NK-92 treated with Interleukin-12 subunit alpha and Interleukin-12 subunit beta, amount 100 ng/mL, for 24 hours (cell line): Measurements from ENCODE around the gene CSAD.
"Not testable (repeated sequence)": the region's sequence is repeated elsewhere in the genome, so short reads cannot be mapped to it uniquely, and the experiment has no call there.

Experiments used
- DNase-seq: peaks from one replicate; lab custom pipeline; 2025; lab: John Stamatoyannopoulos, UW

CSAD gene

GRCh38 chr12:53145383-53146260, 35.1 kb downstream of the CSAD start:
- DNase-seq = no peak

- DNase-seq = no peak
Observed at GRCh38 chr12:53143355-53143754, 37.4 kb downstream of the CSAD start.

GRCh38 chr12:53133722-53134121, 47.0 kb downstream of the CSAD start:
- DNase-seq = no peak

GRCh38 chr12:53131844-53132243, 48.9 kb downstream of the CSAD start:
- no peak for DNase-seq

- no peak for DNase-seq
Observed at GRCh38 chr12:53128780-53129569, 51.8 kb downstream of the CSAD start.

GRCh38 chr12:53127169-53127568, 53.6 kb downstream of the CSAD start:
- no peak for DNase-seq

GRCh38 chr12:53124352-53124723, 56.4 kb downstream of the CSAD start:
- DNase-seq = no peak

- no peak for DNase-seq
Observed at GRCh38 chr12:53123578-53124351, 57.0 kb downstream of the CSAD start.

- no peak for DNase-seq
Observed at GRCh38 chr12:53122961-53123468, 57.7 kb downstream of the CSAD start.

GRCh38 chr12:53120685-53121525, 59.8 kb downstream of the CSAD start:
- DNase-seq = no peak

GRCh38 chr12:53118751-53119300, 61.9 kb downstream of the CSAD start:
- DNase-seq = no peak

GRCh38 chr12:53115891-53116648, 64.7 kb downstream of the CSAD start:
- DNase-seq = no peak

GRCh38 chr12:53115112-53115890, 65.4 kb downstream of the CSAD start:
- DNase-seq = no peak

- no peak for DNase-seq
Observed at GRCh38 chr12:53113951-53114350, 66.8 kb downstream of the CSAD start.

GRCh38 chr12:53113136-53113705, 67.5 kb downstream of the CSAD start:
- no peak for DNase-seq

GRCh38 chr12:53112431-53112830, 68.3 kb downstream of the CSAD start:
- DNase-seq = not testable (repeated sequence)
